ENCODE results near the gene MAFG. TPM values are rescaled to one million over a fixed set of nuclear protein-coding genes. Genes with fewer than 3 reads are reported as not detected.

Gene MAFG
- total RNA-seq, 1 experiment from 2014 or later: 29.0 TPM

GRCh38 chr17:81898029-81898866 is 29.3 kb downstream of the MAFG start:
- DNase-seq: no peak
- Histone ChIP-seq H3K27me3 (no peaks in the 10 kb centered on the region), H3K27ac (no peak overlapping the region), H3K36me3 (peaks cover 41% of the 10 kb centered on the region), H3K9me3 (replicated peaks) (no peaks in the 10 kb centered on the region), H3K4me3 (no peak overlapping the region), H3K4me1 (peaks cover 2% of the 10 kb centered on the region; the same call in 1 of the 2 replicates)

- no peak overlapping the region for H3K4me3 ChIP-seq
- no peaks in the 10 kb centered on the region for H3K9me3 ChIP-seq (replicated peaks)
- H3K4me1 ChIP-seq: peaks cover 2% of the 10 kb centered on the region; the same call in 1 of the 2 replicates
- H3K27me3 ChIP-seq: no peaks in the 10 kb centered on the region
- H3K27ac ChIP-seq: no peak overlapping the region
- DNase-seq: peak in 1 of 2 experiments; percentile 43
- peaks cover 42% of the 10 kb centered on the region for H3K36me3 ChIP-seq
Measured at GRCh38 chr17:81895400-81895799, 32.1 kb downstream of the MAFG start.

DNA sequence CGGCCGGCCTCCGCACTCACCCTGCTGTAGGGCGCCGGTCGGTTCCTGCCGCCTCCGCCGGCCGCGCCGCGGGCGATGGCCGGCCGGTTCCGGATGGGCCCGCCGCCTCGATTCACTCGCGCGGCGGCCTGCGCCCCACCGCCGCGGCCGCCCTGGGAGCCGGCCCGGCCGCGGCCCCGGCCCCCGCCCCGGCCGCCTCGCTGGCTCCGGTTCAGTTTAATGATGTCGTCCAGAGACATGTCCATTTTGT is 36.3 kb downstream of the MAFG start:
- no peaks in the 10 kb centered on the region for H3K9me3 ChIP-seq (replicated peaks)
- DNase-seq: no peak
- H3K4me3 ChIP-seq: peak overlapping the region; percentile 63
- no peaks in the 10 kb centered on the region for H3K27me3 ChIP-seq
- H3K27ac ChIP-seq: no peak overlapping the region; the same call in 1 of the 2 replicates
- peaks cover 19% of the 10 kb centered on the region for H3K4me1 ChIP-seq
- H3K36me3 ChIP-seq: peaks cover 59% of the 10 kb centered on the region

- Histone ChIP-seq H3K27ac (peak overlapping the region; percentile 67), H3K27me3 (no peaks in the 10 kb centered on the region), H3K36me3 (peaks cover 60% of the 10 kb centered on the region), H3K4me1 (peaks cover 24% of the 10 kb centered on the region), H3K4me3 (peak overlapping the region; percentile 63), H3K9me3 (replicated peaks) (no peaks in the 10 kb centered on the region)
- peak in 1 of 2 experiments; percentile 51 for DNase-seq
Measured at GRCh38 chr17:81890447-81891302, 36.9 kb downstream of the MAFG start.

DNA sequence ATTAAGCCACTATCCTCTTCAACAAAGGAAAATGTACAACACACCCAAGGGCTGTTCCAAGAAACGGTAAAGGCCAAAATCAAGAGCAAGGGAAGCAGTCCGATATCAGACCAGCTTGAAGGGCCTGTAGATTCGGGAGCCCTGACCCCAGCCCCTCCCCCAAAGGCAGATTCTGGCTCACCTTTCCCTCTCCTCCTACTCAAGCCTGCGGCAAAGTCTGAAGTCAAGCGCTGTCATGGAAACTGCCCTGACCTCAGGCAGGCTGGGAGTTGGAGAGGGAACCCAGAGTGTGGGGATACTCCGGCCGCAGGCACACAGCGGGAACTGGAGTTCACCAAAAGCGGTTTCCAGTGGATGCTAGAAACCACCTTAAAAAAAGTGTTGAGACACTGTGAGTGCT is 37.9 kb downstream of the MAFG start:
- Histone ChIP-seq H3K9me3 (replicated peaks) (no peaks in the 10 kb centered on the region), H3K27me3 (no peaks in the 10 kb centered on the region), H3K27ac (no peak overlapping the region), H3K36me3 (peaks cover 64% of the 10 kb centered on the region), H3K4me1 (peaks cover 30% of the 10 kb centered on the region), H3K4me3 (no peak overlapping the region)
- no peak for DNase-seq

DNA sequence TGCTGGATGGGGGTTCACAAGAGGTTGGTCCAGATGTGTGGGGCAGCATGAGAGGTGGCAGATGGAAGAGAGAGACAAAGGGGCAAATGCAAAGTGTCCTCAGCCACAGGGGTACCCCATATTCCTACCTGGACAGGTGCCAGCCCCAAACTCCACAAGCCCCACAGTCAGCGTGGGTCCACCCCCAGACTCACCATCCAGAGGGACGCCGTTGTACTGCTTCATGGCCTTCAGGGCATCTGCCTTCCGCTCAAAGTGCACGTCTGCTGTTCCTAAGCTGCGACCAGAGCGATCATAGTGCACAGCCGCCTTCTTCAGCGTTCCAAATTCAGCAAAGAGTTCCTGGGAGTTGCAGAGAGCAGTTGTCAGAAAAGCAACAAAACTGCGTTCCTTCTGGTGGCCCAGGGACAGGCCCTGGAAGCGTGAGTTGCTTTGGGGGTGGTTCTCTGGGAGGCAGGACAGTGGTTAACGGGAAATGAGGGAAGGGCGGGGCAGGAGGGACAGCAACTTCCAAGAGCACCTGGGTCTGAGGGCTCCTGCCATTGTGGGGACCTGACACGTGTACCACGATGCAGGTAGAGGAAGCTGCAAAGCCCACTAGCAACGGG is 38.4 kb downstream of the MAFG start:
- Histone ChIP-seq H3K27ac (no peak overlapping the region), H3K4me1 (peaks cover 30% of the 10 kb centered on the region), H3K36me3 (peaks cover 66% of the 10 kb centered on the region), H3K9me3 (replicated peaks) (no peaks in the 10 kb centered on the region), H3K27me3 (no peaks in the 10 kb centered on the region), H3K4me3 (no peak overlapping the region)
- DNase-seq: no peak

DNA sequence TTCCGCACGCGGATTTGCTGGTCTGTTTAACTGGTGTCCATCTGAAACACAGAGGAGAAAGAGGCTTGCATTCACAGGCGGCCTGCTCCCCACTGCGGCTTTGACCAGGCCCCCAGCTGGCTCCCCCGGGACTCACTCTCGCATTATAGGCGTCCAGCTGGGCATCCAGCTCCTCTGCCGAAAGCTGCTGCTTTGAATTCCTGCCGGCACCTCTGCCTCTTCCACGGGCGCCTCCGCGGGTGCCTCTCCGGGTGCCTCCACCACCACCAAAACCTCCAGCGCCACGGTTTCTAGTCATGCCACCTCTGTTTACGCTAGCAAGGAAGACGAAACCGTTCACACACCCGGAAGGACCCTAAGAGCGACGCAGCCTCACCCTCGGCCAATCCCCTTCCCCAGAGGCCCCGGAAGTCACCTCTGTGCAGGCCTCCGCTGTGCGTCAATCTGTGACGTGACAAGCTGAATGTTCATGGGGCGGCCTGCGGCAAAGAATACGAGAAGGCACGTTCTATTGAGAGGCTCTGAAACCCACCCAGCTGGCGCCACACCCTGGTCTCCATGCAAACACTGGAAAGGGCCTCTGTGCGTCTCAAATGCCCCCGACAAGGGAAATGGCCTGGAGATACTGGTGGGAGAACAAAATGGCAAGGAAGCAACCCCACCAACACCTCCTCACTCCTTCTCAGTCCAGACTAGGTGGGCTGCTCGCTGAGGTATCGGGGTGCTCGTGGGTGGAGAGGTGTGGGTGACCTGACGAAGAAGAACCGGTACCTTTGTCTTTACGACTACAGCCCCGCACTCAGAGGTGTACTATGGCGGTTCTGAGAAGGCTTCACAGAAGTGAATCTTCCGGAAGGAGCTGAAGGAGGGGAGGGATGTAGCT is 39.2 kb downstream of the MAFG start:
- DNase-seq: peak in 1 of 2 experiments; percentile 20
- Histone ChIP-seq H3K4me3 (no peak overlapping the region), H3K27ac (no peak overlapping the region), H3K9me3 (replicated peaks) (no peaks in the 10 kb centered on the region), H3K36me3 (peaks cover 73% of the 10 kb centered on the region), H3K27me3 (no peaks in the 10 kb centered on the region), H3K4me1 (peaks cover 30% of the 10 kb centered on the region)

DNA sequence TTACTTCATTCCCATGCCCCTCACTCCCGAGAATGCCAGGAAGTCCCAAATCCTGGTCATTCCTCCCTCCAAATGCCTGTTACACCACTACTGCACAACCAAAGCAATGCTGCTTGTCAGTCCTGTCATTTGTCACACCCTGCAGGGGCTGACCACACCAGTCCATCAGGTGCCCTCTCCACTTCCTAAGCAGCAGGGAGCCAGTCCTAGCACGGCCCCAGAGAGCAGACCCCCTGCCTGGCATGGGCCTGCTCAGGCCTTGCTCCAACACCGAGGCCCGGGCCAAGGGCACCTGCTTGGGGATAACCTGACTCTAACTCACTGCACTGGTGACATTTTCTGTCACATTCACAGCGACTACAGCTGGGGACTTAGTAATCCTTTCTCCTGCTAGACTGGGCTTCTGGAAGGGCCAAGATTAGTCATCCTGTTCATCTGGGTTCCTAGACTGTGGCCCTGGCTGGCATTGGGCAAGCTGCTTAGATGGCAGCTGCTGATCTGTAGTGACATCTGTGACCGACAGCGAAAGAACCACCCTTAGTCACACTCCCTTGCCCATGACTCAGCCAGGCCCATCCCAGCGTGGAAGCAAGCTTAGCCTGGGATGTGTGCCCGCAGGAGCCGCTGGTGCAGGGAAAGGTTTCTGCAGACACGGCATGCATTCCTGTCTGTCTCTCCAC is 41.5 kb downstream of the MAFG start:
- Histone ChIP-seq H3K36me3 (peaks cover 93% of the 10 kb centered on the region), H3K9me3 (replicated peaks) (no peaks in the 10 kb centered on the region), H3K27ac (peak overlapping the region; percentile 57), H3K4me1 (peaks cover 30% of the 10 kb centered on the region), H3K4me3 (no peak overlapping the region), H3K27me3 (no peaks in the 10 kb centered on the region)
- DNase-seq: peak; percentile 71 to 78

GRCh38 chr17:81885454-81885853 is 42.1 kb downstream of the MAFG start:
- Histone ChIP-seq H3K36me3 (peaks cover 95% of the 10 kb centered on the region), H3K9me3 (replicated peaks) (no peaks in the 10 kb centered on the region), H3K4me3 (no peak overlapping the region), H3K27ac (peak overlapping the region; percentile 57), H3K4me1 (peaks cover 30% of the 10 kb centered on the region), H3K27me3 (no peaks in the 10 kb centered on the region)
- DNase-seq: peak in 1 of 2 experiments; percentile 53

GRCh38 chr17:81884968-81885367 is 42.6 kb downstream of the MAFG start:
- Histone ChIP-seq H3K4me3 (no peak overlapping the region), H3K36me3 (peaks cover 94% of the 10 kb centered on the region), H3K9me3 (replicated peaks) (no peaks in the 10 kb centered on the region), H3K27me3 (no peaks in the 10 kb centered on the region), H3K4me1 (peaks cover 28% of the 10 kb centered on the region), H3K27ac (no peak overlapping the region)
- DNase-seq: no peak

GRCh38 chr17:81884520-81884919 is 43.0 kb downstream of the MAFG start:
- peak in 1 of 2 experiments; percentile 33 for DNase-seq
- Histone ChIP-seq H3K27ac (no peak overlapping the region), H3K36me3 (peaks cover 92% of the 10 kb centered on the region), H3K9me3 (replicated peaks) (no peaks in the 10 kb centered on the region), H3K27me3 (no peaks in the 10 kb centered on the region), H3K4me1 (peaks cover 23% of the 10 kb centered on the region), H3K4me3 (no peak overlapping the region)

- H3K36me3 ChIP-seq: peaks cover 62% of the 10 kb centered on the region
- no peak overlapping the region for H3K4me3 ChIP-seq
- no peaks in the 10 kb centered on the region for H3K4me1 ChIP-seq
- H3K27me3 ChIP-seq: no peaks in the 10 kb centered on the region
- DNase-seq: no peak
- no peaks in the 10 kb centered on the region for H3K9me3 ChIP-seq (replicated peaks)
- H3K27ac ChIP-seq: no peak overlapping the region
Measured at GRCh38 chr17:81879121-81879520, 48.4 kb downstream of the MAFG start.

DNA sequence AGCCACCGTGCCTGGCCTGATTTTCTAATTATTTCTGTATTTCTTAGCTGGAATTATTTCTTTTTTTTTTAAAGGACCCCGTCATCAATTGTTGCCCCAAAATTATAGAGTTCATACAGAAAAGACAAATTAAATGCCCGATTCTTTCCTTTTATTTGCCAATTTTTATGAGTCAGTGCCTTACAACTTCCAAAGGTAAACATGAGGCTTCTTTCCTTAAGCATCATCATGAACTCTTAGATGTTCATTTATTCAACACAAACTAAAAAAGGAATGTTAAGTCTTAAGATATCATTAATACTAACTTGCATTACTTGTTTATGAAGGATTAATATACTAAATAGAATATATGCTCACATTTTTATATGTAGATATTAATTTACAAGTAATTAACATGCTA is 49.2 kb downstream of the MAFG start:
- Histone ChIP-seq H3K36me3 (peaks cover 54% of the 10 kb centered on the region), H3K27ac (no peak overlapping the region), H3K4me1 (no peaks in the 10 kb centered on the region), H3K27me3 (no peaks in the 10 kb centered on the region), H3K9me3 (replicated peaks) (no peaks in the 10 kb centered on the region), H3K4me3 (no peak overlapping the region)
- DNase-seq: no peak

DNA sequence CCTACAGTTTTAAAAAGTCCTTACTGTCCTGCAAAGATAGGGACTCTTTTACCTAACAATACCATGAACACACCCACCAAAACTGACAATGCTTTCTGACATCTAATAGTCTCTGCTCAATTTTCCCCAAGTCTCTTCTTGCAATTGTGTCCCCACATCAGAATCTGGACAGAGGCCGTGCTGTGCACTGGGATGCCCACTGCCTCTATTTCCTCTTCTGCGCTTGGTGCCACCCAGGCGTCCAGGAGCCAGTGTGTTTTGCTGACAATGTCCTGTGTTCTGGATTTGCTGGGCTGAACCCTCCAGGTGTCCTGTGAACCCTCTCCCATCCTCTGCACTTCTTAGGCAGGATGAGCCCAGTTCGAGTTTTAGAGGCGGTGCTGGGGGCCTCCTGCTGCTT is 50.0 kb downstream of the MAFG start:
- peaks cover 48% of the 10 kb centered on the region for H3K36me3 ChIP-seq
- no peaks in the 10 kb centered on the region for H3K9me3 ChIP-seq (replicated peaks)
- H3K4me1 ChIP-seq: no peaks in the 10 kb centered on the region
- no peak for DNase-seq
- no peak overlapping the region for H3K4me3 ChIP-seq
- H3K27ac ChIP-seq: no peak overlapping the region
- no peaks in the 10 kb centered on the region for H3K27me3 ChIP-seq

All from SJCRH30 (cell line).